ENCODE results near the gene LSM12. TPM values are rescaled to one million over a fixed set of nuclear protein-coding genes. Genes with fewer than 3 reads are reported as not detected.

The LSM12 gene
- 101 and 107 TPM in 2 replicates for total RNA-seq

- H3K4me1 Mint-ChIP-seq, result peaks cover 37% of the 10 kb centered on the region
- H3K27me3 Mint-ChIP-seq, result no peaks in the 10 kb centered on the region
- peak; percentile 99 for DNase-seq
- intact Hi-C loops (cut with micrococcal nuclease), result loop anchor here (2.0 kb wide), 1 partner anchor 258 kb away; the partner anchor contains the start of gene SLC25A39
- H3K27ac Mint-ChIP-seq, result peak within 1 kb of the TSS; percentile 97
- peaks cover 34% of the 10 kb centered on the region for H3K36me3 Mint-ChIP-seq (ENCODE audit: low read depth)
- no peaks in the 10 kb centered on the region for H3K9me3 Mint-ChIP-seq
- peak within 1 kb of the TSS; percentile 93 for H3K4me3 Mint-ChIP-seq
These were observed at the start of gene LSM12 for GRCh38 chr17:44066204-44066930. TSS of gene LSM12 (minus strand) at chr17:44066671. CDS start at chr17:44066587, 84 bp downstream.

- peaks cover 10% of the 10 kb centered on the region for H3K4me1 Mint-ChIP-seq
- H3K4me3 Mint-ChIP-seq, result no peak overlapping the region
- intact Hi-C loops (cut with micrococcal nuclease), result no loop called here
- DNase-seq, result peak; percentile 77
- H3K27ac Mint-ChIP-seq, result no peak overlapping the region
- H3K36me3 Mint-ChIP-seq (ENCODE audit: low read depth), result peaks cover 2% of the 10 kb centered on the region
- H3K9me3 Mint-ChIP-seq, result no peaks in the 10 kb centered on the region
- H3K27me3 Mint-ChIP-seq, result no peaks in the 10 kb centered on the region
These were observed 49.3 kb upstream of the LSM12 start for GRCh38 chr17:44115585-44116415.

- intact Hi-C loops (cut with micrococcal nuclease), result no loop called here
- Mint-ChIP-seq H3K36me3 (ENCODE audit: low read depth) (peaks cover 2% of the 10 kb centered on the region), H3K27me3 (no peaks in the 10 kb centered on the region), H3K4me3 (no peak overlapping the region), H3K27ac (no peak overlapping the region), H3K4me1 (peaks cover 10% of the 10 kb centered on the region), H3K9me3 (no peaks in the 10 kb centered on the region)
- no peak for DNase-seq
These were observed 47.7 kb upstream of the LSM12 start for GRCh38 chr17:44113868-44114840.

- Mint-ChIP-seq H3K4me3 (no peak overlapping the region), H3K36me3 (ENCODE audit: low read depth) (peaks cover 2% of the 10 kb centered on the region), H3K27ac (no peak overlapping the region), H3K9me3 (no peaks in the 10 kb centered on the region), H3K4me1 (peaks cover 5% of the 10 kb centered on the region), H3K27me3 (no peaks in the 10 kb centered on the region)
- no peak for DNase-seq
- intact Hi-C loops (cut with micrococcal nuclease), result no loop called here
These were observed 46.9 kb upstream of the LSM12 start for GRCh38 chr17:44113382-44113781.

GRCh38 chr17:44112284-44113280 is 46.1 kb upstream of the LSM12 start:
- Mint-ChIP-seq H3K4me3 (no peak overlapping the region), H3K27me3 (no peaks in the 10 kb centered on the region), H3K4me1 (peaks cover 5% of the 10 kb centered on the region), H3K27ac (no peak overlapping the region), H3K36me3 (ENCODE audit: low read depth) (peaks cover 2% of the 10 kb centered on the region), H3K9me3 (no peaks in the 10 kb centered on the region)
- intact Hi-C loops (cut with micrococcal nuclease), result no loop called here
- no peak for DNase-seq

GRCh38 chr17:44111777-44112176 is 45.3 kb upstream of the LSM12 start:
- no peaks in the 10 kb centered on the region for H3K27me3 Mint-ChIP-seq
- intact Hi-C loops (cut with micrococcal nuclease), result no loop called here
- DNase-seq, result no peak
- peaks cover 2% of the 10 kb centered on the region for H3K36me3 Mint-ChIP-seq (ENCODE audit: low read depth)
- peaks cover 5% of the 10 kb centered on the region for H3K4me1 Mint-ChIP-seq
- peak overlapping the region; percentile 21 for H3K4me3 Mint-ChIP-seq
- H3K27ac Mint-ChIP-seq, result no peak overlapping the region
- H3K9me3 Mint-ChIP-seq, result no peaks in the 10 kb centered on the region

- DNase-seq, result peak; percentile 83
- no peaks in the 10 kb centered on the region for H3K27me3 Mint-ChIP-seq
- H3K27ac Mint-ChIP-seq, result no peak overlapping the region
- peaks cover 5% of the 10 kb centered on the region for H3K4me1 Mint-ChIP-seq
- peak overlapping the region; percentile 40 for H3K4me3 Mint-ChIP-seq
- intact Hi-C loops (cut with micrococcal nuclease), result no loop called here
- H3K36me3 Mint-ChIP-seq (ENCODE audit: low read depth), result peaks cover 2% of the 10 kb centered on the region
- H3K9me3 Mint-ChIP-seq, result no peaks in the 10 kb centered on the region
These were observed 44.6 kb upstream of the LSM12 start for GRCh38 chr17:44110823-44111633.

- intact Hi-C loops (cut with micrococcal nuclease), result no loop called here
- Mint-ChIP-seq H3K27ac (no peak overlapping the region), H3K4me3 (no peak overlapping the region), H3K27me3 (no peaks in the 10 kb centered on the region), H3K36me3 (ENCODE audit: low read depth) (no peaks in the 10 kb centered on the region), H3K9me3 (no peaks in the 10 kb centered on the region), H3K4me1 (peaks cover 5% of the 10 kb centered on the region)
- no peak for DNase-seq
These were observed 43.7 kb upstream of the LSM12 start for GRCh38 chr17:44110011-44110686.

- no peaks in the 10 kb centered on the region for H3K27me3 Mint-ChIP-seq
- no peak for DNase-seq
- H3K4me1 Mint-ChIP-seq, result peaks cover 5% of the 10 kb centered on the region
- no peak overlapping the region for H3K4me3 Mint-ChIP-seq
- intact Hi-C loops (cut with micrococcal nuclease), result no loop called here
- H3K9me3 Mint-ChIP-seq, result no peaks in the 10 kb centered on the region
- H3K27ac Mint-ChIP-seq, result no peak overlapping the region
- H3K36me3 Mint-ChIP-seq (ENCODE audit: low read depth), result no peaks in the 10 kb centered on the region
These were observed 42.8 kb upstream of the LSM12 start for GRCh38 chr17:44109312-44109630.

GRCh38 chr17:44108440-44109311 is 42.2 kb upstream of the LSM12 start:
- intact Hi-C loops (cut with micrococcal nuclease), result no loop called here
- no peak overlapping the region for H3K4me3 Mint-ChIP-seq
- H3K27me3 Mint-ChIP-seq, result no peaks in the 10 kb centered on the region
- no peak overlapping the region for H3K27ac Mint-ChIP-seq
- DNase-seq, result no peak
- no peaks in the 10 kb centered on the region for H3K36me3 Mint-ChIP-seq (ENCODE audit: low read depth)
- no peaks in the 10 kb centered on the region for H3K9me3 Mint-ChIP-seq
- H3K4me1 Mint-ChIP-seq, result peaks cover 5% of the 10 kb centered on the region

- no peak overlapping the region for H3K27ac Mint-ChIP-seq
- no peaks in the 10 kb centered on the region for H3K27me3 Mint-ChIP-seq
- intact Hi-C loops (cut with micrococcal nuclease), result no loop called here
- no peaks in the 10 kb centered on the region for H3K9me3 Mint-ChIP-seq
- H3K4me3 Mint-ChIP-seq, result no peak overlapping the region
- no peak for DNase-seq
- peaks cover 2% of the 10 kb centered on the region for H3K4me1 Mint-ChIP-seq
- no peaks in the 10 kb centered on the region for H3K36me3 Mint-ChIP-seq (ENCODE audit: low read depth)
These were observed 40.3 kb upstream of the LSM12 start for GRCh38 chr17:44106801-44107200.
